Ascending aorta (tissue), 2 donors: ENCODE measurements around the gene PAQR5. TPM values are rescaled to one million over a fixed set of nuclear protein-coding genes. Genes with fewer than 3 reads are reported as not detected.

Experiments
- DNase-seq, 2 donors: peaks; one replicate each; pipeline ENCODE4 v3.0.0-alpha.2; 2019; ENCODE audit warnings: low spot score in 2 of 2
- H3K27ac ChIP-seq, 2 donors: fragments of 200-600 bp; sonication (generic); one replicate each; pipeline ENCODE4 v1.5.1; 2016 to 2017; ENCODE audit warnings: mild to moderate bottlenecking in 1 of 2
- H3K27me3 ChIP-seq: fragments of 200-600 bp; sonication (generic); one replicate; pipeline ENCODE4 v1.5.1; 2017
- H3K36me3 ChIP-seq, 2 donors: fragments of 200-600 bp; sonication (generic); one replicate each; pipeline ENCODE4 v1.5.1; 2016
- H3K4me1 ChIP-seq, 2 donors: fragments of 200-600 bp; sonication (generic); one replicate each; pipeline ENCODE4 v1.5.1; 2016 to 2017; ENCODE audit warnings: mild to moderate bottlenecking in 1 of 2
- H3K4me3 ChIP-seq, 2 donors: fragments of 200-600 bp; sonication (generic); one replicate each; pipeline ENCODE4 v1.5.1; 2016 to 2017; ENCODE audit warnings: mild to moderate bottlenecking in 1 of 2
- H3K9me3 ChIP-seq, 2 donors: fragments of 200-600 bp; sonication (generic); one replicate each; pipeline ENCODE4 v1.5.1; 2016
- CTCF ChIP-seq, 3 experiments: fragments of 200-600 bp in 2 of 3; fragments of 450-650 bp in 1 of 3; sonication (generic) in 2 of 3; IDR thresholded peaks; one replicate each; pipeline ENCODE4 v1.5.1; 2016 to 2019; ENCODE audit warnings: antibody characterized with exemption in 3 of 3, mild to moderate bottlenecking in 1 of 3, moderate library complexity in 1 of 3
- intact Hi-C: fragments of 100-400 bp; cut with DNase I; formaldehyde crosslinking; loops from one replicate; pipeline ENCODE4 v1.15.1; 2023
- total RNA-seq: library from RNA; depleted of rRNA; stranded (reverse); fragments of >200 nt; gene quantifications from one replicate; pipeline ENCODE4 v1.1.0, GENCODE V29; 2016

Gene PAQR5
- total RNA-seq, 1 donor from 2014 or later, result 1.1 TPM

DNA sequence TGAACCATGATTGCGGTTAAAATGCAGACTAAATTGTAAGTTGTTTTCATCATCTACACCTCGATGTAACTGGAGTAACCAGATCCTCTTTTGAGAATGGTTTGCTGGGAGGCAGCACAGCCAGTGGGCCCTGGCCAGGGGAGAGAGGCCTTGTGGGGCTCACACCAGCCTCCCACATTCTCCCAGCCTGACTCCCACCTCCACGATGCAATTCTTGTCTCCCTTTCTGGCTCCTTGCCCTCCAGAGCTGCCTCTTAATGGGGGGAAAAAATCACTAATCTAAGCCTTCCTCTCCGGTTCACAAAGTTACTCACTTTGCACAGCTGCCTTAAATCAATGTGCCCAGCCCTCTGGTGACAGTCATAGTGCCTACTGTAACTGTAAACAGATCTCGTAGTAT, 17.9 kb upstream of the PAQR5 start:
- Histone ChIP-seq H3K36me3 (no peaks in the 10 kb centered on the region), H3K27me3 (no peaks in the 10 kb centered on the region), H3K27ac (no peak overlapping the region), H3K9me3 (no peaks in the 10 kb centered on the region), H3K4me3 (no peak overlapping the region), H3K4me1 (no peaks in the 10 kb centered on the region)
- TF ChIP-seq CTCF (IDR thresholded peaks at IDR 0.05), result no peak
- no peak for DNase-seq
- intact Hi-C loops, result no loop called here

GRCh38 chr15:69282104-69282743, 16.5 kb upstream of the PAQR5 start:
- H3K27ac ChIP-seq, result no peak overlapping the region
- H3K36me3 ChIP-seq, result no peaks in the 10 kb centered on the region
- intact Hi-C loops, result no loop called here
- no peaks in the 10 kb centered on the region for H3K9me3 ChIP-seq
- TF ChIP-seq CTCF (IDR thresholded peaks at IDR 0.05), result no peak
- no peak for DNase-seq
- H3K4me3 ChIP-seq, result no peak overlapping the region
- no peaks in the 10 kb centered on the region for H3K4me1 ChIP-seq
- no peaks in the 10 kb centered on the region for H3K27me3 ChIP-seq

DNA sequence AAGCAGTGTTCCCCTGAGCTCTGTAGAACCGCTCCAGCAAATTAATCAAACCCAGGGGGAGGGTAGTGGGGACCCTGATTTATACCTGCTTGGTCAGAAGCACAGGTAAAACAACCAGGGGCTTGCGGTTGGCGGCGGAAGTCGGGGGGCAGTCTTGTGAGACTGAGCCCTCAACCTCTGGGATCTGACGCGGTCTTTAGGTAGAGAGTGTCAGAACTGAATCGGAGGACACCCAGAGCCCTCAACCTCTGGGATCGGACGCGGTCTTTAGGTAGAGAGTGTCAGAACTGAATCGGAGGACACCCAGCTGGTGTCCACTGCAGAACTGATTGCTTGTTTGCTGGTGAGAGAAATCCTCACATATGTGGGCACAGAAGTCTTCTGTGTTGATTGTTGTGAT, 12.9 kb upstream of the PAQR5 start:
- Histone ChIP-seq H3K27me3 (no peaks in the 10 kb centered on the region), H3K4me3 (no peak overlapping the region), H3K27ac (no peak overlapping the region), H3K36me3 (no peaks in the 10 kb centered on the region), H3K4me1 (no peaks in the 10 kb centered on the region), H3K9me3 (no peaks in the 10 kb centered on the region)
- intact Hi-C loops, result no loop called here
- no peak for DNase-seq
- TF ChIP-seq CTCF (IDR thresholded peaks at IDR 0.05), result no peak

DNA sequence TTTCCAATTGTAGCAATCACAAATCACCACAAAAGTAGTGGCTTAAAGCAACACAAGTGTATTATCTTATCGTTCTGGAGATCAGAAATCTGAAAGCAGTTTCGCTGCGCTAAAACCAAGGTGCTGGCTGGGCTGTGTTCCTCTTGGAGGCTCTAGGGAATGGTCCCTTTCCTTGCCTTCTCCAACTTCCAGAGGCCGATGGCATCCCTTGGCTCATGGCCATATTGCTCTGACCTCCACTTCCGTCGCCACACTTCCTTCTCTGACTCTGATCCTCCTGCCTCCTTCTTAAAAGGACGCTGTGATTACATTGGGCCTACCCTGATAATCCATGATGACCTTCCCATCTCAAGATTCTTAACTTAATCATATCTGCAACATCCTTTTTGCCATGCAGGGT, 10.7 kb upstream of the PAQR5 start:
- intact Hi-C loops, result no loop called here
- no peaks in the 10 kb centered on the region for H3K9me3 ChIP-seq

DNA sequence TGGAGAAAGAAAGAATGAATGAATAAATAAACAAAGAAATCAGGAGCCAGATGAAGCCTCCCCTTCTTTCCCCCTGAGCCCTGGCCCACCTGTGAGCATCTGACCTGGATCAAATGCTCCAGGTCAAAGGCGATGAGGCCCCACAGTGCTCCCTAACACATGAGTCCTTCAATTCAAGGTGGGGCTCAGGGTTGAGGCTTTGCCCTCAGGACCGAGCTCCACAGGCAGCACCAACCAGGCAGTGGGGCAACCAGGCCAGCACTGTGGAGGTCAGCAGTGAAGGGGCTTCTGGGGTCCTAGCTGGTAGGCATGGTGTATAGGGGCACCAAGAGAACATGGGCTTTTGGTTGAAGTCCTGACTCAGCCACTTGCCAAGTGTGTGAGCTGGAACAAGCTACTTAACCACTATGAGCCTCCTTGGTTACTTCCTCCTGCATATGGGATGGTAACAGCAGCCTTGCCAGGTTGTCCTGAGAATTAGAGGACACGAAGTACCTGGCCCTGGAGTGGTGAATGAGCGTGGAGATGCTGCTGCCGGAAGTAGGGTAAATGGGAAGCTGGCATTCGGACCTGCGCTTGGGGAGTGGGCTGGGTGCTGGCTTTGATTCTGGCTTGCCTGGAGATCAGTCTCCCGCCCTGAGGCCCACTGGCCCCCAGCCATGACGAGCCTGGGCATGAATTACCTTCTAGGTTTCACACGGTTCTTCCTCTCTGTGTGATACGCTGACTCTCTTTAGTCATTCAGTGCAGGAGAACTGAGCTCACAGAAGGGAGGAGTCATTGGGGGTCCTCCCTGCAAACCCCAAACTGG, 10.0 kb upstream of the PAQR5 start:
- no peak for DNase-seq
- no peak for TF ChIP-seq CTCF (IDR thresholded peaks at IDR 0.05)
- Histone ChIP-seq H3K36me3 (no peaks in the 10 kb centered on the region), H3K4me3 (no peak overlapping the region), H3K27ac (no peak overlapping the region), H3K27me3 (no peaks in the 10 kb centered on the region), H3K4me1 (no peaks in the 10 kb centered on the region), H3K9me3 (no peaks in the 10 kb centered on the region)
- intact Hi-C loops, result no loop called here

More for the DNA sequence above, 10.7 kb upstream of the PAQR5 start:
- Histone ChIP-seq H3K36me3 (no peaks in the 10 kb centered on the region), H3K27me3 (no peaks in the 10 kb centered on the region), H3K4me1 (no peaks in the 10 kb centered on the region), H3K4me3 (no peak overlapping the region), H3K27ac (no peak overlapping the region)
- no peak for DNase-seq
- TF ChIP-seq CTCF (IDR thresholded peaks at IDR 0.05), result no peak
